Measurements from ENCODE around the gene DPY30. TPM values are rescaled to one million over a fixed set of nuclear protein-coding genes. Genes with fewer than 3 reads are reported as not detected.

DPY30 gene
- total RNA-seq, 1 donor from 2014 or later: 37.5 TPM

GRCh38 chr2:31987454-31988220 is 52.0 kb downstream of the DPY30 start:
- Histone ChIP-seq H3K27me3 (ENCODE audit: low read depth) (no peaks in the 10 kb centered on the region), H3K36me3 (peaks cover 2% of the 10 kb centered on the region), H3K4me3 (no peak overlapping the region), H3K27ac (replicated peaks) (no peak overlapping the region), H3K4me1 (peaks cover 29% of the 10 kb centered on the region), H3K9me3 (replicated peaks) (no peaks in the 10 kb centered on the region)
- DNase-seq: no peak
- TF ChIP-seq CTCF (IDR thresholded peaks at IDR 0.05; ENCODE audit: borderline replicate concordance): no peak
- intact Hi-C loops (cut with micrococcal nuclease): no loop called here

GRCh38 chr2:31986906-31987305 is 52.7 kb downstream of the DPY30 start:
- H3K27ac ChIP-seq (replicated peaks): no peak overlapping the region
- intact Hi-C loops (cut with micrococcal nuclease): no loop called here

GRCh38 chr2:31983762-31984467 is 55.7 kb downstream of the DPY30 start:
- Histone ChIP-seq H3K36me3 (peaks cover 2% of the 10 kb centered on the region), H3K9me3 (replicated peaks) (no peaks in the 10 kb centered on the region), H3K27ac (replicated peaks) (no peak overlapping the region), H3K27me3 (ENCODE audit: low read depth) (no peaks in the 10 kb centered on the region), H3K4me3 (no peak overlapping the region), H3K4me1 (peaks cover 29% of the 10 kb centered on the region)
- DNase-seq: no peak
- no peak for TF ChIP-seq CTCF (IDR thresholded peaks at IDR 0.05; ENCODE audit: borderline replicate concordance)
- intact Hi-C loops (cut with micrococcal nuclease): no loop called here

More at GRCh38 chr2:31986906-31987305, 52.7 kb downstream of the DPY30 start:
- TF ChIP-seq CTCF (IDR thresholded peaks at IDR 0.05; ENCODE audit: borderline replicate concordance): no peak
- Histone ChIP-seq H3K27me3 (ENCODE audit: low read depth) (no peaks in the 10 kb centered on the region), H3K36me3 (peaks cover 2% of the 10 kb centered on the region), H3K4me1 (peaks cover 26% of the 10 kb centered on the region), H3K9me3 (replicated peaks) (no peaks in the 10 kb centered on the region), H3K4me3 (no peak overlapping the region)
- no peak for DNase-seq

GRCh38 chr2:31980674-31981356 is 58.8 kb downstream of the DPY30 start:
- no peaks in the 10 kb centered on the region for H3K9me3 ChIP-seq (replicated peaks)
- intact Hi-C loops (cut with micrococcal nuclease): no loop called here
- no peak for DNase-seq
- TF ChIP-seq CTCF (IDR thresholded peaks at IDR 0.05; ENCODE audit: borderline replicate concordance): no peak
- no peak overlapping the region for H3K4me3 ChIP-seq
- peaks cover 12% of the 10 kb centered on the region for H3K4me1 ChIP-seq
- H3K36me3 ChIP-seq: peaks cover 2% of the 10 kb centered on the region
- no peak overlapping the region for H3K27ac ChIP-seq (replicated peaks)
- no peaks in the 10 kb centered on the region for H3K27me3 ChIP-seq (ENCODE audit: low read depth)

GRCh38 chr2:31979956-31980355 is 59.6 kb downstream of the DPY30 start:
- no peak for TF ChIP-seq CTCF (IDR thresholded peaks at IDR 0.05; ENCODE audit: borderline replicate concordance)
- intact Hi-C loops (cut with micrococcal nuclease): no loop called here
- H3K27ac ChIP-seq (replicated peaks): no peak overlapping the region
- no peaks in the 10 kb centered on the region for H3K9me3 ChIP-seq (replicated peaks)
- no peak for DNase-seq
- H3K4me1 ChIP-seq: peaks cover 12% of the 10 kb centered on the region
- peaks cover 2% of the 10 kb centered on the region for H3K36me3 ChIP-seq
- no peaks in the 10 kb centered on the region for H3K27me3 ChIP-seq (ENCODE audit: low read depth)
- H3K4me3 ChIP-seq: no peak overlapping the region

Measured in left ventricle myocardium inferior (tissue), 1 donor.